K562 (cell line): ENCODE measurements around the gene SLC22A7. TPM values are rescaled to one million over a fixed set of nuclear protein-coding genes. Genes with fewer than 3 reads are reported as not detected.

Source experiments
- ARID2 ChIP-seq: fragments of 450-650 bp; IDR thresholded peaks from 2 replicates; pipeline ENCODE4 v1.6.1; 2017; ENCODE audit warnings: antibody characterized with exemption, mild to moderate bottlenecking
- CTCF ChIP-seq, 3 experiments: IDR thresholded peaks in 2 of 3; conservative IDR thresholded peaks in 1 of 3; 2 replicates each; pipeline ENCODE4 v1.5.1; 2011 to 2012; ENCODE audit warnings: low read length in 3 of 3, mild to moderate bottlenecking in 3 of 3, control low read depth in 2 of 3, improper control_type of control experiment in 1 of 3, inconsistent platforms in 1 of 3, low read depth in 1 of 3, mixed read lengths in 1 of 3, moderate library complexity in 1 of 3; ENCODE audit not compliant: insufficient read depth in 2 of 3
- EHMT2 ChIP-seq: fragments of 450-650 bp; IDR thresholded peaks from 2 replicates; pipeline ENCODE4 v1.6.1; 2018; ENCODE audit warnings: antibody characterized with exemption
- REST ChIP-seq, 2 experiments: fragments of 450-650 bp; formaldehyde crosslinking in 1 of 2; IDR thresholded peaks; 2 replicates each; pipeline versions ENCODE4 v1.4.0 to v1.6.1; 2014 to 2020; ENCODE audit warnings: mild to moderate bottlenecking in 2 of 2, borderline replicate concordance in 1 of 2, low read depth in 1 of 2
- SMC3 ChIP-seq: conservative IDR thresholded peaks from 2 replicates; pipeline ENCODE4 v1.6.1; 2011; ENCODE audit warnings: low read depth, low read length, improper control_type of control experiment; ENCODE audit not compliant: insufficient read depth
- SPI1 ChIP-seq: IDR thresholded peaks from 2 replicates; pipeline ENCODE4 v1.6.1; 2011; ENCODE audit warnings: low read depth, low read length, control low read depth, borderline replicate concordance
- YBX1 ChIP-seq: fragments of 450-650 bp; IDR thresholded peaks from 2 replicates; pipeline ENCODE4 v1.7.1; 2016; ENCODE audit warnings: mild to moderate bottlenecking
- polyA plus RNA-seq, 8 experiments: library from polyadenylated mRNA; depleted of rRNA in 4 of 8; stranded (reverse) in 5 of 8; unstranded in 3 of 8; fragments of >200 nt; fragmentation: Nextera tagmentation in 2 of 8; fragmentation: Illumina TruSeq in 1 of 8; extraction: Ambion mirVana in 2 of 8; extraction: Trizol in 1 of 8; gene quantifications; 2 replicates each; pipeline versions ENCODE4 v1.2.1 to v1.2.3, GENCODE V29; 2011 to 2014; ENCODE audit warnings: inconsistent platforms in 1 of 8, missing spikeins in 1 of 8
- total RNA-seq, 7 experiments: library from RNA; depleted of rRNA in 6 of 7; stranded (reverse); fragments of >200 nt in 6 of 7; fragmentation: Illumina TruSeq in 2 of 7; extraction: Trizol in 2 of 7; gene quantifications; 2 replicates each; pipeline versions ENCODE4 v1.2.1 to v1.2.3, GENCODE V29; 2011 to 2021; ENCODE audit warnings: low replicate concordance in 1 of 7
- TF ChIP-seq, protein P1 (sequence below): fragments of 200-800 bp; sonication (Bioruptor generic); IDR thresholded peaks from 2 replicates; pipeline ENCODE4 v1.6.1; 2017; ENCODE audit warnings: missing genetic modification characterization, missing compliant biosample characterization

Gene SLC22A7
- total and polyA plus RNA-seq, 9 of the 15 experiments (the other 6 are each of a cell fraction or from before 2014, with no cell fraction given) = not detected

DNA sequence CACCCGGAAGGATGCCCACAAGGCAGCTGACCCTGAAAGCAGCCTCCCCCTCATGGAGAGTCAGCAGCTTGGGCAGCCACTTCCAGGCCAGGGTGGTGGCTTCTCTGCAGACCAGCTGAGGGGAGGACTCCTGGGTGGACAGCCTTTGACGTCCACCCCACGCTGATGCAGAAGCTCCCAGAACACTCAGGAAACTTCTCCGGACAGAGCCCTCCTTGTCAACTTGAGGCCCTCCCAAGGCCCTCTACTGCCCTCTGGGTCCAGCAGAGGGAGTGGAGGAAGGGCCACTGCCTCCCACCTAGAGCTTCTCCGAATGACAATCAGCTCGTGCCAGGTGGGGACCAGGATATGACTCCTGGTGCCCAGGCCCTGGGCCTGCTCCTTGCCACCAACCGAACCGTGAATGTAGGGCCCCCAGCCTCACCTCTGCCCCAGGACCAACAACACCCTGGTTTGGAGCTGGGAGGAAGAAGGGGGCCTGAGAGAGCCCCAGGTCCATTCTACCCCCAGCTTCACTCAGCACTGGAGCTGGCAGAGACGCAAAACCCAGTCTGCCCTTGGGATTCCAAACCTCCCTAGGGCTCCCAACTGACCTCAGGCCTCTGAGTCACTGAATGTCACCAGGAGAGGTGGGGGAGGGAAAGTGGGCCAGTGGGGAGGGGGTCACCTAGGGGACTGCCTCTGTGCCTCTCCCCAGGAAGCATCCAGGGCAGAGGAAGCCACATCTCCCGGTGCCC, 10.9 kb upstream of the SLC22A7 start (continued):
- TF ChIP-seq REST (IDR thresholded peaks at IDR 0.05; ENCODE audit: borderline replicate concordance) (peak; percentile 38), REST (CRISPR knock-in tag; IDR thresholded peaks at IDR 0.05; ENCODE audit: low read depth) (no peak), YBX1 (no peak), SMC3 (0 out of 2 replicates have a peak, but pooled peaks have one; percentile 20), CTCF (IDR thresholded peaks at IDR 0.05 in 2 of 3, conservative IDR thresholded peaks at IDR 0.05 in 1 of 3; ENCODE audit: insufficient read depth in 2 of 3, low read depth in 1 of 3, low read length in 3 of 3) (peak; percentile 60 to 71 (median 61)), SPI1 (no peak), ARID2 (no peak), EHMT2 (no peak)
- TF ChIP-seq, protein P1, sequence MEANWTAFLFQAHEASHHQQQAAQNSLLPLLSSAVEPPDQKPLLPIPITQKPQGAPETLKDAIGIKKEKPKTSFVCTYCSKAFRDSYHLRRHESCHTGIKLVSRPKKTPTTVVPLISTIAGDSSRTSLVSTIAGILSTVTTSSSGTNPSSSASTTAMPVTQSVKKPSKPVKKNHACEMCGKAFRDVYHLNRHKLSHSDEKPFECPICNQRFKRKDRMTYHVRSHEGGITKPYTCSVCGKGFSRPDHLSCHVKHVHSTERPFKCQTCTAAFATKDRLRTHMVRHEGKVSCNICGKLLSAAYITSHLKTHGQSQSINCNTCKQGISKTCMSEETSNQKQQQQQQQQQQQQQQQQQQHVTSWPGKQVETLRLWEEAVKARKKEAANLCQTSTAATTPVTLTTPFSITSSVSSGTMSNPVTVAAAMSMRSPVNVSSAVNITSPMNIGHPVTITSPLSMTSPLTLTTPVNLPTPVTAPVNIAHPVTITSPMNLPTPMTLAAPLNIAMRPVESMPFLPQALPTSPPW = no peak
- TF ChIP-seq, all 486 proteins: peak for 5
